SU-DHL-6 (cell line): Measurements from ENCODE around the gene DLX6.

Experiments used
- H2AFZ ChIP-seq: fragments of 200-600 bp; sonication (generic); 2 replicates; pipeline ENCODE4 v1.6.1; 2014; ENCODE audit warnings: low read depth, mild to moderate bottlenecking, moderate library complexity, mixed read lengths, antibody characterized with exemption, low read length; ENCODE audit not compliant: severe bottlenecking
- H3F3A ChIP-seq: fragments of 200-600 bp; shearing (Covaris generic); 2 replicates; pipeline ENCODE4 v1.6.0; 2016; ENCODE audit warnings: antibody characterized with exemption, mild to moderate bottlenecking; ENCODE audit not compliant: insufficient read depth
- H3K27ac ChIP-seq: fragments of 200-600 bp; sonication (generic); 2 replicates; pipeline ENCODE4 v1.5.1; 2016; ENCODE audit warnings: low read depth, mild to moderate bottlenecking, low read length, moderate library complexity, mixed read lengths
- H3K27me3 ChIP-seq: fragments of 200-600 bp; sonication (generic), shearing (Covaris generic); 2 replicates; pipeline ENCODE4 v1.6.0; 2014; ENCODE audit warnings: mild to moderate bottlenecking, low read length
- H3K36me3 ChIP-seq: fragments of 200-600 bp; sonication (generic); 2 replicates; pipeline ENCODE4 v1.6.1; 2014; ENCODE audit warnings: mild to moderate bottlenecking, low read length, mixed read lengths
- H3K4me2 ChIP-seq: fragments of 300-600, 200-600 bp; shearing (Covaris generic), sonication (generic); 2 replicates; pipeline ENCODE4 v1.6.0; 2014; ENCODE audit warnings: low read length, low read depth, mild to moderate bottlenecking; ENCODE audit not compliant: poor library complexity, severe bottlenecking
- H3K4me3 ChIP-seq: fragments of 200-600 bp; sonication (generic); 2 replicates; pipeline ENCODE4 v1.5.1; 2014; ENCODE audit warnings: antibody characterized with exemption, low read length, mild to moderate bottlenecking, mixed read lengths; ENCODE audit not compliant: insufficient read depth, poor library complexity, severe bottlenecking
- H3K79me2 ChIP-seq: fragments of 200-600 bp; sonication (generic); 2 replicates; pipeline ENCODE4 v1.6.1; 2014; ENCODE audit warnings: mild to moderate bottlenecking, low read length, moderate library complexity; ENCODE audit not compliant: insufficient read depth
- H3K9ac ChIP-seq: fragments of 200-600 bp; sonication (generic); 2 replicates; pipeline ENCODE4 v1.7.0; 2014; ENCODE audit warnings: mild to moderate bottlenecking, low read length
- H3K9me2 ChIP-seq: fragments of 200-600 bp; sonication (generic); replicated peaks from 2 replicates; pipeline ENCODE4 v1.6.1; 2014; ENCODE audit warnings: low read length; ENCODE audit not compliant: insufficient read depth
- H3K9me3 ChIP-seq: fragments of 200-600 bp; sonication (generic); 2 replicates; pipeline ENCODE4 v1.6.1; 2014; ENCODE audit warnings: low read length, mixed read lengths; ENCODE audit not compliant: insufficient read depth
- H4K20me1 ChIP-seq: fragments of 200-600 bp; sonication (generic); 2 replicates; pipeline ENCODE4 v1.6.1; 2014; ENCODE audit warnings: low read depth, mild to moderate bottlenecking, antibody characterized with exemption, low read length, moderate library complexity, mixed read lengths
- EZH2phosphoT487 ChIP-seq: fragments of 200-600 bp; sonication (generic), shearing (Covaris generic); conservative IDR thresholded peaks from 2 replicates; pipeline ENCODE4 v1.6.1; 2018; ENCODE audit warnings: mild to moderate bottlenecking, antibody characterized with exemption, low read length, moderate library complexity, mixed read lengths
- TF ChIP-seq, protein P1 (sequence below): fragments of 200-600 bp; sonication (generic); IDR thresholded peaks from one replicate; pipeline ENCODE4 v1.5.1; 2017; ENCODE audit warnings: antibody characterized with exemption, mild to moderate bottlenecking, low read length, moderate library complexity; ENCODE audit not compliant: insufficient read depth, poor library complexity, severe bottlenecking

DLX6 gene

DNA sequence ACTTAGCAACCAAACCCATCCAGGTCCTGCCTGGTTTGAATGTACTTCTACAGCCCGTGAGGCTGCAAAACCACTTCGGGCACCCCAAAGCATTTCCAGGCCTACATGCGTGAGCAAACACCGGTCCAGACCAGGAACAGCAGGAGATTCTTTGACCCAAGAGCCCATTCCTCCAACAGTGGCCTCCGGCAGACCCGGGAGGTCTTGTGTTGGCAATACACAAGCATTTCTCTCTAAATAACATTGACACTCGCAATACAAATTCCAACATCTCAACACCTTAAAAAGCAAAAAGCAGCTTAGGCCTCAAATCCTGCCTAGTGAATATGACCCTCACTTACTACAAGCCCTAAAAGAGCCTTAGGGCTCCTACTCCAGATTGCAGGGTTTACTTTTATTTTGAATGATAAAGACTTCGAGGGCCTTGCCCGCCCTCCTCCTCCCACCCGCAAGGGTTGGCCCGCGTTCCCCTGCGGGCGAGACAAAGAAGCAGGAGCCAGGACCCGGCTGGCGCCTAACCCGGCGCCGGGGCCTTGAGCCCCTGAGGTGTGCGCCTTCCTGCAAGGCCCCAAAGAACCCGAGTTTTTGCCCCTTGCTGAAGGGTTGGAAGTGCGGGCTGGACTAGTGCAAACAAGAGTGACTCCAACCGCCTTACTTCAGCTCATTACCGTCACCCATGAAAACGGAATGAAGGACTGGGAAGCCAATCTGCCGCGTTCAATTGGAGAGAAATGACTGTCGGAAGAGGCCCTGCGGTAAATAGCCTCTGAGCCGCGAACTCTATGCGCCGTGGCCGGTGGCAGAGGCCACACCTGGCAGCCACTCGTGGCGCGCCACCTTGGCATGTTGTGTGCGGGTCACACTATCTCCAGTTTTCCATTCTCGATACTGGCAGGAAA lies 3.4 kb upstream of the DLX6 start:
- Histone ChIP-seq H4K20me1 (no peaks in the 10 kb centered on the region), H3K9me2 (no peaks in the 10 kb centered on the region), H3K79me2 (no peaks in the 10 kb centered on the region), H3K4me2 (no peak overlapping the region), H2AFZ (no peak overlapping the region), H3K9ac (no peak overlapping the region), H3K36me3 (no peaks in the 10 kb centered on the region), H3K27me3 (no peaks in the 10 kb centered on the region), H3K4me3 (no peak overlapping the region), H3K9me3 (no peaks in the 10 kb centered on the region), H3K27ac (no peak overlapping the region), H3F3A (no peaks in the 10 kb centered on the region)
- TF ChIP-seq, protein P1, sequence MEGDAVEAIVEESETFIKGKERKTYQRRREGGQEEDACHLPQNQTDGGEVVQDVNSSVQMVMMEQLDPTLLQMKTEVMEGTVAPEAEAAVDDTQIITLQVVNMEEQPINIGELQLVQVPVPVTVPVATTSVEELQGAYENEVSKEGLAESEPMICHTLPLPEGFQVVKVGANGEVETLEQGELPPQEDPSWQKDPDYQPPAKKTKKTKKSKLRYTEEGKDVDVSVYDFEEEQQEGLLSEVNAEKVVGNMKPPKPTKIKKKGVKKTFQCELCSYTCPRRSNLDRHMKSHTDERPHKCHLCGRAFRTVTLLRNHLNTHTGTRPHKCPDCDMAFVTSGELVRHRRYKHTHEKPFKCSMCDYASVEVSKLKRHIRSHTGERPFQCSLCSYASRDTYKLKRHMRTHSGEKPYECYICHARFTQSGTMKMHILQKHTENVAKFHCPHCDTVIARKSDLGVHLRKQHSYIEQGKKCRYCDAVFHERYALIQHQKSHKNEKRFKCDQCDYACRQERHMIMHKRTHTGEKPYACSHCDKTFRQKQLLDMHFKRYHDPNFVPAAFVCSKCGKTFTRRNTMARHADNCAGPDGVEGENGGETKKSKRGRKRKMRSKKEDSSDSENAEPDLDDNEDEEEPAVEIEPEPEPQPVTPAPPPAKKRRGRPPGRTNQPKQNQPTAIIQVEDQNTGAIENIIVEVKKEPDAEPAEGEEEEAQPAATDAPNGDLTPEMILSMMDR, result no peak
- TF ChIP-seq EZH2phosphoT487, result no peak

DNA sequence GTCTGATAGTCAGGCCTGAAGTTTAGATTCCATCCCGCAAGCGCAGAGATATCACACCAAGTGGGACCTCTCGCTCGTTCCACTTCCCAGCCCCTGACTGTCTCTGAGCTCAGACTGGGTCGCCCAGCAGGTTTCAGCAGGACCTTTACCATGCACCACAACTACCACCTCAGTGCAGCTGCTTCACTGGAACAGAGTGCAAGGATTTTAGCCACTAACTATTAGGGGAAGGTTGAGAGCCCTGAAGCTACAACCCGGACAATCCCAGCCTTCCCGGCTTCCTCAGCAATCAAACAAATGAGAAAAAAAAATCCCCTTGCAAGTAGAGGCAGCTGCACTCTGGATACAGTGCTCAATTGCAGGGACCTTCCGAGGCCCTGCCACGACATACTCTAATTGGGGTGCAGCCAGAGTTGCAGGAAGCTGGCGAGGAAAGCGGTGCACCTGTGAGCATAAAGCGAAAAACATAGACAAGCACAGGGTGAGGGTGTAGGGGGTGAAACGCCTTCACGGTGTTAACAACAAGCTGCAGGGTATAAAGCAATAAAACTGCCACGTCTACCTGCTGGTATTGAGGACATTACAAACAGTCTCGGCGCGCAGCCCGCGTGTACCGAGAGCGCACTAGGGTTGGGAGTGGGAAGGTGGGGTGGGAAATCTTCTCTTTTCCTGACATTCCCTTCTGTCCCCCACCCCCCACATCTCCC lies 2.6 kb upstream of the DLX6 start:
- Histone ChIP-seq H3K36me3 (no peaks in the 10 kb centered on the region), H4K20me1 (no peaks in the 10 kb centered on the region), H3K27ac (no peak overlapping the region), H3K9me2 (no peaks in the 10 kb centered on the region), H3F3A (no peaks in the 10 kb centered on the region), H3K4me2 (no peak overlapping the region), H3K4me3 (no peak overlapping the region), H3K79me2 (no peaks in the 10 kb centered on the region), H3K9ac (no peak overlapping the region), H2AFZ (no peak overlapping the region), H3K9me3 (no peaks in the 10 kb centered on the region), H3K27me3 (no peaks in the 10 kb centered on the region)
- TF ChIP-seq EZH2phosphoT487, result no peak
- TF ChIP-seq, protein P1, result no peak

DNA sequence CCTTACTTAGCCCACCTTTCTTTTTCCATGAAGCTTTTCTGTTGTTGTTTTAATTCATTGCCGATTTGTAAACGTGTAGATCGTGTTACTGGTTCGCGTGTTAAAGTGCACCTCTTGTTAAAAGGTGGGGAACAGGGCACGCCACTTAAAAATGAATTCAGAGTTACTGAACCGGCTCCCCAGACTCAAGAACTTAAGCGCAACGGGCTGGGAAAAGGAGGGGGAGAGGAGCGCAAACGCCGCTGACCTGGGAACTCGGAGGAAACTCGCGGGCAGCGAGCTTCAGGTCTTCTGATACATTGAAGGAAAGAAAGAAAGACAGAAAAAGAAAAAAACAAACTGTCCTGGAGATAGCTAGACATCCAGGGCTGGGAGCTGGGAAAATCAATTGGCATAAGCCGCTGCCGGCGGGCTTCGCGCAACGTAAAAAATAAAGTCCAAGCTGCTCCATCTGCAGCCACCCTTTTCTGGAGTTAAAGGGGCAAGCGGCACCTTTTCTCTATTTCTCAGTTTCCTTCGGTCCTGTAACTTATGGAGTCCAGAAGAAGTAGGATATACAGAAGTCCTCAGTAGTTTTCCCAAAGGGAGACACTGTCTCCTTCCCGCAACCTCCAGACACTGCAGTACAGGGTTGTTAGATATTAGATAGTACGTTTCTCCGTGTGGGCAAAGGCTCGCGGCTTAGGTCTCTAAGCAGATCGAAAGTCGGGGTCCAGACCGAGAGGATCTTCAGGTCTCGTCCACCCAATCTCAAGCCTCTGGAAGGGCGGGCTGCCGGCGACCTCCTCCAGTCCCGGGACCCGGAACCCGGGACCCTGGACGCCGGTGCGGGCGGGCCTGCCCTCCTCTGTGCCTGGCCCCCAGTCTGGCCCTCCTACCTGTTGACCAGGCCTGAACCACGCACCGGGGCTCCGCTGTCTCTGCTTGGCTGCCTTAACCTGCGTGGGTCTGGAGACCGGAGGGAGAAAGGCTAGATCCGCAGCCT lies 1.8 kb upstream of the DLX6 start:
- no peaks in the 10 kb centered on the region for H3F3A ChIP-seq
- no peaks in the 10 kb centered on the region for H3K9me2 ChIP-seq
- no peaks in the 10 kb centered on the region for H3K27me3 ChIP-seq
- no peaks in the 10 kb centered on the region for H4K20me1 ChIP-seq
- no peaks in the 10 kb centered on the region for H3K79me2 ChIP-seq
- H2AFZ ChIP-seq, result no peak overlapping the region
- H3K4me3 ChIP-seq, result no peak overlapping the region
- no peak overlapping the region for H3K4me2 ChIP-seq
- TF ChIP-seq, protein P1, result no peak
- no peak for TF ChIP-seq EZH2phosphoT487
- H3K9me3 ChIP-seq, result no peaks in the 10 kb centered on the region
- H3K36me3 ChIP-seq, result no peaks in the 10 kb centered on the region
- H3K9ac ChIP-seq, result no peak overlapping the region
- H3K27ac ChIP-seq, result no peak overlapping the region
